Umbilical cord (tissue), 2 donors: Measurements from ENCODE around the gene CLSTN1. TPM values are rescaled to one million over a fixed set of nuclear protein-coding genes. Genes with fewer than 3 reads are reported as not detected.
A peak's percentile ranks its signal among the peaks of the same experiment; 100 is the strongest.
"Not testable (repeated sequence)": the region's sequence is repeated elsewhere in the genome, so short reads cannot be mapped to it uniquely, and the experiment has no call there.

ENCODE experiments used
- DNase-seq: peaks from one replicate; pipeline ENCODE4 v3.0.0-alpha.2; 2015; ENCODE audit warnings: low spot score
- total RNA-seq: library from RNA; depleted of rRNA; stranded (reverse); fragments of >200 nt; gene quantifications from one replicate; pipeline ENCODE4 v1.2.3, GENCODE V29; 2014; ENCODE audit warnings: low replicate concordance; ENCODE audit not compliant: insufficient read depth

Gene CLSTN1
- total RNA-seq, 1 donor from 2014 or later = 92.0 TPM

DNA sequence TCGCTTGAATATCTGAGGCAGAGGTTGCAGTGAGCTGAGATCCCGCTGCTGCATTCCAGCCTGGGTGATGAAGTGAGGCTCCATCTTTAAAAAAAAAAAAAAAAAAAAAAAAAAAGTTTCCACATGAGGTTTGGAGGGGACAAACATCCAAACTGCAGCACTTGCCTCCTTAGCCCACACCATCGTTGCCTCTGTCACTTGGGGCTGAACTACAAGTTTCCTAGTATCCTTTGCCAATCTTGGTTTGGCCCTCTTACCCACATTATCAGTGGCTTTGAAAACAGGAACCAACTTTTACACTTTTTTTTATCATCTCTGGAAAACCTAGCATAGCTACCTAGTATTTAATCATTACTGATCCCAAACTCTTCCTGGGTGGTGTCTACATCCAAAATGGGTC is 59.2 kb downstream of the CLSTN1 start:
- DNase-seq = no peak

DNA sequence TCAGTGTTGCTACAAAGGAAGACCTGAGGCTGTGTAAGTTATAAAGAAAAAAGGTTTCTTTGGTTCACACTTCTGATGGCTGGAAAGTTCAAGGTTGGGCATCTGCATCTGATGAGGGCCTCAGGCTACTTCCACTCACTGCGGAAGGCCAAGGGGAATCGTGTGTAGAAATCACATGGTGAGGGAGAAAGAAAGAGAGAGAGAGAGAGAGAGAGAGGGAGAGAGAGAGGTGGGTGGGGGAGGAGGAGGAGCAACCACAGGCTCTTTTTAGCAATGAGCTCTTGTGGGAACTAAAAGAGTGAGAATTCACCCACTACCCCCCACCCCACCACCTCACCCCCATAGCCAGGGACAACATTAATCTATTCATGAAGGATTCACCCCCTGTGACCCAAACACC is 59.9 kb downstream of the CLSTN1 start:
- DNase-seq = no peak

DNA sequence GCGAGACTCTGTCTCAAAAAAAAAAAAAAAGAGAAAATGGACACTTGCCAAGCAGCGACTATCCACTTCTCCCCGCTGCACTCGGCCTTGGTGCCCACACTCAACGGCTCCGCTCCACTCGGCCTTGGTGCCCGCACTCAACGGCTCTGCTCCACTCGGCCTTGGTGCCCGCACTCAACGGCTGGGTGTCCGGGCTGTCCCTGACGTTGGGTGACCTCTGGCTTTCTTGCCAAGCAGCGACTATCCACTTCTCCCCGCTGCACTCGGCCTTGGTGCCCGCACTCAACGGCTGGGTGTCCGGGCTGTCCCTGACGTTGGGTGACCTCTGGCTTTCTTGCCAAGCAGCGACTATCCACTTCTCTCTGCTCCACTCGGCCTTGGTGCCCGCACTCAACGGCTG is 61.3 kb downstream of the CLSTN1 start:
- not testable (repeated sequence) for DNase-seq

GRCh38 chr1:9761855-9762254 is 61.9 kb downstream of the CLSTN1 start:
- no peak for DNase-seq

GRCh38 chr1:9760824-9761223 is 62.9 kb downstream of the CLSTN1 start:
- no peak for DNase-seq

DNA sequence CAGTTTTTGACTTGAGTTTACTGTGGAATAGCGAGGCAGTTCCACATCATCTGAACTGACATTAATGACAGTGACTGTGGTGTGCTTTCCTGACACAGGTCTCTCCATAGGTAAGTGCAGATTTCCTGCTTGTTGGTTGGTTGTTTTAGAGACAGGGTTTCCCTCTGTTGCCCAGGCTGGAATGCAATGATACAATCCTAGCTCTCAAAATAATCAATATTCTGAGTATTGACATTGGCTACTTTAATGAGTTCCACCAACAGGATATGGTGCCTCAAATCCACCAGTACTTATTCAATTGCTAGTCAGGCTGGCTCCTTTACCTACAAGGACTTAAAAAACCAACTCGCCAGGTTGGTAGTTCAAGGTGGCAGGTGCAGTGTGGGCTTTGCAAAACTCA is 63.8 kb downstream of the CLSTN1 start:
- DNase-seq = no peak

DNA sequence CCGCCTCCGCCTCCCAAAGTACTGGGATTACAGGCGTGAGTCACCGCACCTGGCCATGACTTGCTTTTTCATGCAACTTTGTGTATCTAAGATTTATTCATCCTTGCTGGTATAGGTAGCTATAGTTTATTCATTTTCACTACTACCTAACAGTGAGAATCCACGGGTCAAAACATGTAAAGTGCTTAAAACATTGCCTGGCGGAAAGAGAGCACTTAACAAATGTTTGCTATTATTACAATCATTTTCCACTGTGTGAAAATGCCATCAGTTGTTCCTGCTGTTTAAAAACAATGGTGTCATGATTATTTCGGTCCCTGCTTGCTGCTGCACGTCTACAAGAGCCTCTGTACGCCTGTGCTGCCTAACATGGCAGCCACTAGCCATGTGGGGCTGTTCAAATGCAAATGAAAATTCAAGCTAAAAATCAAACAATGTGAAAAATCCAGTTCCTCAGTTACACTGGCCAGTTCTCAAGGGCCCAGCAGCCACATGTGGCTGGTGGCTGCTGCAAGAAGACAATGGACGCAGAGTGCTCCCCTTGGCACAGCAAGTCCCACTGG is 65.1 kb downstream of the CLSTN1 start:
- DNase-seq = no peak

DNA sequence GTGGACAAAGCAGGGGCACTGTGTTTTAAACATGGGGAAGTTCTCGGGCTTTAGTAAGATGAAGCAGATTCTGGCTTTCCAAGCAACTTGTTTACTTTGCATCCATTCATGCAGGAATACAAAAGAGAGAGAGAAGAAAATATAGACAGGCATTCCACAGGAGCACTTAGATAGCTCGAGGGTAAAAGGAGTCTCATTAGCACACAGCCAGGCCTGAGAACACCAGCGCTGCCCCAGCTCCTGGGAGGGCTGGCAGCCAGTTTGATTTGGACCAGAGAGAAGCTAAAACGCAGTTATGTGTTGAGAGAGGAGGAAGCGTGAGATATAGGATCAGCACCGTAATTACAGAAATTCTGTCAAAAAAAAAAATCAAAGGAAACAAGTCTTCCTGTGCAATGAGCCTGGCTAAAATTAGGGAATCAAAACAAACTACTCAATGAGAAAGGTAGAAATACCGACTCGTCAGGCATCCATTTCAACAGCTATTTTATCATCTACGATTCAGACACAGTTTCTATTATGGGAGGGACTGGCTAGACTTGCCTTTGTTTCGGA is 68.2 kb downstream of the CLSTN1 start:
- DNase-seq = no peak

- peak; percentile 23 for DNase-seq
These were observed 70.6 kb downstream of the CLSTN1 start for GRCh38 chr1:9753121-9753531.

- DNase-seq = no peak
These were observed 71.8 kb downstream of the CLSTN1 start for GRCh38 chr1:9751971-9752370.

DNA sequence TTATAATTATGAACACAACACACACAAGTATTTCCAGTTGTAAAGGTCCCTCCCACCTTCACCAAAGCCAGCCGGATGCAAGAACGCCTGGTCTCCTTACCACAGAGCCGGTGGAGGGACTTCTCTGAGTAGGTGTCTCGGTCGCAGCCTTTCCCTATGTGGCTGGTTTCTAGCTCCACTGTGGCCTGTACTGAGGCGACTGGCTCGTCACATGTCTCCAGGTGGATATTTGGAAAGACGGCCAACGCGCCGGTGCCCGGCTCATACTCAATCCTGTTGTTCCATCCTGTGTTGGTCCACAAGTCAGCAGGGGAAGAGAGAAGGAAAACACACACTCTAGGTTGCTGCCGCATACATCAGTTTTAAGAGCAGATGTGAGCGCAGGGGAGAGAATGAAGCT is 74.4 kb downstream of the CLSTN1 start:
- DNase-seq = no peak

- not testable (repeated sequence) for DNase-seq
These were observed 75.4 kb downstream of the CLSTN1 start for GRCh38 chr1:9748391-9748790.

DNA sequence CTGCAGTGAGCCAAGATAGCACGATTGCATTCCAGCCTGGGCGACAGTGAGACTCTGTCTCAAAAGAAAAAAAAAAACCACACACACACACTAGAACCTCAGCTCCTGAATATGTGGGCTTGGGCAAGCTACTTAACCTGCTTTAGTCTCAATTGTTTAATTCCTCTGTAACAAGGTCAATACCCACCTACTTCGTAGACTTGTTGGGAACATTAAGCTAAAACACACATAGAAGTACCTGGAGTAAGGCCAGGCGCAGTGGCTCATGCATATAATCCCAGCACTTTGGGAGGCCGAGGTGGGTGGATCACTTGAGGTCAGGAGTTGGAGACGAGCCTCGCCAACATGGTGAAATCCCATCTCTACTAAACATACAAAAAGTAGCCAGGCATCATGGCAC is 77.1 kb downstream of the CLSTN1 start:
- DNase-seq = no peak

- no peak for DNase-seq
These were observed 77.6 kb downstream of the CLSTN1 start for GRCh38 chr1:9746211-9746610.

DNA sequence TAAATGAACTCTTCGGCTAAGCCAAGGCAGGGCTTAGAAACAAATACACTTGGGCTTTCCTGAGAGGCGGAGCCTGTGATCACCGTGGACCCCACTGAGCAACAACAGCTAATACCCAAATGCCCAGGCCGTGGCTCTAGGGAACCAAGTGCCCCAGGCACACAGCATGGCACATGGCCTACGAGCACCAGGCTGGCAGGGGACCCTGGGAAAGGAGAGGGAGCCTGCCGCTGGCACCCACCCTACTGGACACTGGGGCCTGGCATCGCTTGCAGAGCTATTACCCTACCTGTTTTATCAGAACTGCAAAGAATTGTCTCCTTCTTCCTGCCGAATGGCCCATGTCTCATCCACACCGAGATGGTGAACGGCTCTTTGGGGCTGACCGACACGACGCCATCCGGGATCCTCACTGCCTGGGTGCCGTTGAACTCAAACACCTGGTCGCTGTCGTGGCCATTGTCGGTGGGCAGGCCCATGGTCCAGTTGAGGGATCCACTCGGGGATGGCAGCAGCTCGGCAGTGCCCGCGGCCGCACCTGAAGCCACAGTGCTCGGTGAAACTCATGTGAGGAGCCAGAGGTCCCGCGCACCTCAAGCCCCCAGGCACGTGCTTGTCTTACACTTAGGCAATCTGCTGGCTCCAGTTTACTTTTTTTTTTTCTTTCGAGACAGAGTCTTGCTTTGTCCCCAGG is 79.5 kb downstream of the CLSTN1 start:
- DNase-seq = no peak

DNA sequence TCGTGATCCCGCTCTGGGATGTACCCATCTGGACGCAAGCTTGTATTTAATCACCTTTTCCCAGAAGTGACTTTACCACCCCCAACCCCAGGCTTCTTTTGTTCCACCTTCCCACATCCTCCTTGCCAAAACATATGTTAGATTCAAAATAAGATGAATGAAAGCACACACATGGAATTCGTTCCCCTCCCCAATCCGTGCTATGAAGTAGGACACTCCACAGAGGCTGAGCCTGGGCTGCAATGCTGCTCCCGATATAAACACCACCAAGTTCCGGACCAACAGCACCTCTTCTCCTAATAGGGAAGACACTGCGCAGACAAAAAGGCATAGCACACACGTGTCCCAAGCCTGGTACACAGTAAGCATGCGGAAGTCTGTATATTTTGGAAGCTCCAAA is 86.1 kb downstream of the CLSTN1 start:
- DNase-seq = no peak

- no peak for DNase-seq
These were observed 86.7 kb downstream of the CLSTN1 start for GRCh38 chr1:9737057-9737456.

- no peak for DNase-seq
These were observed 87.5 kb downstream of the CLSTN1 start for GRCh38 chr1:9736241-9736640.

- DNase-seq = no peak
These were observed 88.0 kb downstream of the CLSTN1 start for GRCh38 chr1:9735800-9736199.

GRCh38 chr1:9733160-9733789 is 90.5 kb downstream of the CLSTN1 start:
- no peak for DNase-seq

GRCh38 chr1:9732123-9732971 is 91.4 kb downstream of the CLSTN1 start:
- no peak for DNase-seq

DNA sequence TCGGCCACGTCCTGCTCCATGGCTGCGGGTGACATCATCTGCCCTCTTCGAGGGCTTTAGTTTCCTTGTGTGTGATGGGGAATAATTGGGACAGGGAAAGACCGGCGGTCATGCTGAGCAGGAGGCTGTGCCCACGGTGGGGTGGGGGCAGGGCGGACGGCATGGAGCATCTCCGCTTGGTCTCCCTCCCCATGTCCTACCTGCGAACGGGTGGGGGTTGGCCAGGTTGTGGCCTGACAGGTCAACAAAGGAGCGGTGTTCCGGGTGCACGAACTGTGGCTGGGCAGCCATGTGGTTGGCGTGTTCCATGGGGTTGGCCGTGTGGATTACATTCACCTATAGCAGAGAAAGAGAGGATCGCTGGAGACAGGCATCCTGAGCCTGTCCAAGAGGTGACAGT is 92.2 kb downstream of the CLSTN1 start:
- DNase-seq = no peak
